GM12801 (cell line): ENCODE results near the gene RNF145.

ENCODE experiments used
- TF ChIP-seq, protein P1 (sequence below): IDR thresholded peaks from one replicate; pipeline ENCODE4 v1.5.1; 2011; ENCODE audit warnings: control low read depth; ENCODE audit not compliant: insufficient read length; ENCODE audit errors: extremely low read depth

RNF145 gene, protein sequence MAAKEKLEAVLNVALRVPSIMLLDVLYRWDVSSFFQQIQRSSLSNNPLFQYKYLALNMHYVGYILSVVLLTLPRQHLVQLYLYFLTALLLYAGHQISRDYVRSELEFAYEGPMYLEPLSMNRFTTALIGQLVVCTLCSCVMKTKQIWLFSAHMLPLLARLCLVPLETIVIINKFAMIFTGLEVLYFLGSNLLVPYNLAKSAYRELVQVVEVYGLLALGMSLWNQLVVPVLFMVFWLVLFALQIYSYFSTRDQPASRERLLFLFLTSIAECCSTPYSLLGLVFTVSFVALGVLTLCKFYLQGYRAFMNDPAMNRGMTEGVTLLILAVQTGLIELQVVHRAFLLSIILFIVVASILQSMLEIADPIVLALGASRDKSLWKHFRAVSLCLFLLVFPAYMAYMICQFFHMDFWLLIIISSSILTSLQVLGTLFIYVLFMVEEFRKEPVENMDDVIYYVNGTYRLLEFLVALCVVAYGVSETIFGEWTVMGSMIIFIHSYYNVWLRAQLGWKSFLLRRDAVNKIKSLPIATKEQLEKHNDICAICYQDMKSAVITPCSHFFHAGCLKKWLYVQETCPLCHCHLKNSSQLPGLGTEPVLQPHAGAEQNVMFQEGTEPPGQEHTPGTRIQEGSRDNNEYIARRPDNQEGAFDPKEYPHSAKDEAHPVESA

DNA sequence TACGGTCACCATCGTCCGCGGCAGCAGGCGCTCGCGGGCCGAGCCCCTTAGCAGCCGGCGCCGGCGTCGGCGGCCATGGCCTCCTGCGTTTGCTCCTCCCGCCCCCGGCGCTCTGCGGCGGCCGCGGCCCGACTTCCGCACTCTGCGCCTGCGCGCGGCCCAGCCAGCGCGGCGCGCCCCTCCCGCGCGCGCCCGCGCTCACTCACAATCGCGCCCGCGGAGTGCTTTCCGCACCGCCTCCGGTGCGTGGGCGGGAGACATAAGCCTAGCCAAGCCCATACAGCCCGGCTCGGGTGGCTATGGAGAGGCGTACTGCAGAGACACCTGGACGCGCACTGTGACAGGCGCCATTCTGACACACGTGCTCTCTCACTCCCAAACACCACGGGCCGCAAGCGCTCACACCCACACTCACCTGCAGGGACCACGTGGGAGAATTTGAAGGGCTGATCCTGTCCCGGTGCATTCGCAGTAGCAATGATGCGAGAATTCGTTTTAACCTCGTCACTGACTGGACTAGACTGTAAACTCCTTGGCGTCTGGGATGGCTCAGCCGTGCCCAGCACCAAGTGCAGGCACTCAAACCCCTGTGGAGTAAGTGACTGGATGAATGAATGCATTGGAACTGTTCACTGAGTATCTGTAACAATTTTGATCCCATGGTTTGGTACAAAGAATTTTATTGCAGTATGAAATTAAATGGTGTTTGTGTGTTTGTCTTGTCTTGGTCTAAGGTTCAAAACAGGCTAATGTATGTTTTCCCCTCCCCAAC is at the start of gene RNF145:
Gene RNF145, minus strand, starts transcription at position 116 of the 772 bp plus-strand sequence. CDS start 5,936 bp downstream, outside the sequence.
- TF ChIP-seq, protein P1, sequence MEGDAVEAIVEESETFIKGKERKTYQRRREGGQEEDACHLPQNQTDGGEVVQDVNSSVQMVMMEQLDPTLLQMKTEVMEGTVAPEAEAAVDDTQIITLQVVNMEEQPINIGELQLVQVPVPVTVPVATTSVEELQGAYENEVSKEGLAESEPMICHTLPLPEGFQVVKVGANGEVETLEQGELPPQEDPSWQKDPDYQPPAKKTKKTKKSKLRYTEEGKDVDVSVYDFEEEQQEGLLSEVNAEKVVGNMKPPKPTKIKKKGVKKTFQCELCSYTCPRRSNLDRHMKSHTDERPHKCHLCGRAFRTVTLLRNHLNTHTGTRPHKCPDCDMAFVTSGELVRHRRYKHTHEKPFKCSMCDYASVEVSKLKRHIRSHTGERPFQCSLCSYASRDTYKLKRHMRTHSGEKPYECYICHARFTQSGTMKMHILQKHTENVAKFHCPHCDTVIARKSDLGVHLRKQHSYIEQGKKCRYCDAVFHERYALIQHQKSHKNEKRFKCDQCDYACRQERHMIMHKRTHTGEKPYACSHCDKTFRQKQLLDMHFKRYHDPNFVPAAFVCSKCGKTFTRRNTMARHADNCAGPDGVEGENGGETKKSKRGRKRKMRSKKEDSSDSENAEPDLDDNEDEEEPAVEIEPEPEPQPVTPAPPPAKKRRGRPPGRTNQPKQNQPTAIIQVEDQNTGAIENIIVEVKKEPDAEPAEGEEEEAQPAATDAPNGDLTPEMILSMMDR: no peak

DNA sequence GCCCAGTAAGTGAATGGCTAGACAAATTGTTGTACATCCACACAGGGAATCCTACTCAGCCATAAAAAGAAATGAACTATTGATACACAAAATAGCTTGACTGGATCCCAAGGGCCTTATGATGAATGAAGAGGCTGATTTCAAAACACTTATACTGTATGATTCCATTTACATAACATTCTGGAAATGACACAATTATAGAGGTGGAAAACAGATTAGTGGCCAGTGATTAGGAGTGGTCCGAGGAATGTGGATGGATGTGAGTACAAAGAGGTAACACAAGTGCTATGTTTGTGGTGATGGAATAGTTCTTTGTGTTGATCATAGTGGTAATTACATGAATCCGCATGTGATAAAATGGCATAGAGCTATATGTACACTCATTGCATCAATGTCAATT is 49.0 kb upstream of the RNF145 start:
- TF ChIP-seq, protein P1: no peak

DNA sequence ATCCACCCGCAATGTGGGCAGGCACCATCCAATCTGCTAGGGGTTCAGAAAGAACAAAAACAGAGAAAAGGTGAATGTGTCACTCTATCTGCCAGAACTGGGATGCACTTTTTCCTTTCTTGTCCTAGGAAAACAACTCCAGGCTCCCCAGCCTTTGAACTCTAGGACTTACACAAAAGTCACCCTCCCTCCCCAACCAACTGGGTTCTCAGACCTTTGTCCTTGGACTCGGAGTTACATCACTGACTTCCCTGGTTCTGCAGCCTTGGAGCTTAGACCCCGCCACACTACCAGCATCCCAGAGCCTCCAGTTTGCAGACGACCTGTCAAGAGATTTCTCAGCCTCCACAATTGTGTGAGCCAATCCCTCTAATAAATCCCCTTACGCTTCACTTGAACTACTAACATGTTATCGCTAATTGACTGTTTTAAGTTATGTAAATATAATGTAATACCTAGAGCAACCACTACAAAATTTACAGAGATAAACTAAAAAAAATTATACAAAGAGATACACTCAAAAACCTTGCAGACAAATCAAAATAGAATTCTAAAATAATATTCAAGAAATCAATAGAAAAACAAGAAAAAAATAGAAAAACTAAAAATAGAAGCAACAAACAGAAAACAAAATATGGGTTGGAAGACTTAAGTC is 48.4 kb upstream of the RNF145 start:
- TF ChIP-seq, protein P1: no peak

DNA sequence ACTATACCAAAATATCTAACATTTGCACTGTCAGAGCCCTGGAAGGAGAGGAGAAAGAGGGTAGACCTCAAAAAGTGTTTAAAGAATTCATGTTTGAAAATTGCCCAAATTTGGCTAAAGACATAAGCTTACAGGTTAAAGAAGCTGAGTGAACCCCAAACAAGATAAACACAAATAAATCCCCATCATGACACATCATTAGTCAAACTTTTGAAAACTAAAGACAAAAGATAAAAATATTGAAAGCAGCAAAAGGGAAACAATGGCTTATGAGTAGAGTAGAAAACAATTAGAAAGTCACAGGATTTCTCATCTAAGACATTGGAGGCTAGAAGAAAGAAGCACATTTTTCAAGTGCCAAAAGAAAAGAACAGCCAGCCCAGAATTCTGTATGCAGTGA is 47.7 kb upstream of the RNF145 start:
- TF ChIP-seq, protein P1: no peak

DNA sequence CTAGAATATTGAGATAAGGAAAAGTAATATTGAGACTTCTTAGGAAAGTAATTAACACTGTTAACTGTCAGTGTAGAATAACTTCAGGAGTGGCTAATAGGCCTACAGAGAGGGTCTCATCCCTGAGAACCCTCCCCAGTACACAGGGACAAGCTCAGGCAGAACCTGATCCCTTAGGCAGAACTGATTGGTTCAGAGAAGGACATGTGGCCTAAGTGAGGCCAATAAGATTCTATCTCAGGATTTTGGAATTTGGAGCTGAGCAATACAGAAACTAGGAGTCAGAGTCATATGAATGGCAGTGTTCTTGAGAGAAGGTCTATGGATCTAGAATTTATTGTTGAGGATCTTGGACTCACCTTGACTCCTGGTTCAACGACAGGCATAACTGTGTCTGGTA is 42.8 kb upstream of the RNF145 start:
- TF ChIP-seq, protein P1: no peak

DNA sequence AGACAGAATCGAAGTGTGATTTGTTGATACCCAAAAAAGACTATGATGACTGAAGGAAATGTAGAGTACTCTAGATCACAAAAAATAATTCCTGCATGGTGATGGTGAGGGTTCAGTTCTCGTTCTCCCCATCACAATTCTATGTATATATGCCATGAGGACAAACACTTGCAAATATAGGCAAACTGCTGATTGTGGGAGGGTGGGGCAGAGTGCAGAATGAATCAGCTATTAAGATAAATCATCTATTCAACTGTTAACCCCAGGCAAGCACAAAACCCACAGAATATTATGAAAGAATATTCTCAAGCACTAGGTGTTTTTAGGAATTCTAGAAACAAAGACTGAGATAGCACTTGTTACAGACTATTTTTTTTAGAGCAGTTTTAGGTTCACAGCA is 39.8 kb upstream of the RNF145 start:
- TF ChIP-seq, protein P1: no peak

DNA sequence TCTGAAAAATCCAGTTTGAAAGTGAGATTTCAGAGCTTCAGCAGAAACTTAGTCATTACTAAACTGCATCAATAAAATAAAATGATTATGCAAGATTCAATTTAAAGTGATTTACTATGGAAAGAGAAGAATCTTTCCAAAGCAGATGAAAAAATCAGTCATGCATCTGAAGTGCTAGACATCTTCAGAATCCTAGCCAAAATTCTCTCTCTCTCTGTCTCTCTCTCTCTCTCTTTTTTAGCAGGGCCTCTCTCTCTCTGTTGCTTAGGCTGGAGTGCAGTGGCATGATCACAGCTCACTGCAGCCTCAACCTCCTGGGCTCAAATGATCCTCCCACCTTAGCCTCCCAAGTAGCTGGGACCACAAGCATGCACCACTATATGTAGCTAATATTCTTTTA is 35.5 kb upstream of the RNF145 start:
- TF ChIP-seq, protein P1: no peak
